GM08714 (cell line): Measurements from ENCODE around the gene METTL13.

Experiments used
- H3K4me3 ChIP-seq: fragments of 200-500 bp; sonication (Bioruptor generic); 2 replicates; pipeline ENCODE4 v1.5.1; 2014; ENCODE audit warnings: mild to moderate bottlenecking, low read length, inconsistent platforms
- ZNF274 ChIP-seq: IDR thresholded peaks from 2 replicates; pipeline ENCODE4 v1.6.1; 2012; ENCODE audit warnings: mild to moderate bottlenecking, low read depth, low read length

Gene METTL13

GRCh38 chr1:171781176-171781875 lies at the start of gene METTL13:
METTL13 (plus strand) TSS chr1:171781660; CDS start chr1:171781968, 308 bp downstream.
- peak within 1 kb of the TSS; percentile 86 for H3K4me3 ChIP-seq
- no peak for TF ChIP-seq ZNF274

- H3K4me3 ChIP-seq, result no peak overlapping the region
- TF ChIP-seq ZNF274, result no peak
These were observed 45.3 kb upstream of the METTL13 start for GRCh38 chr1:171736196-171736595.

GRCh38 chr1:171738911-171739310 lies 42.5 kb upstream of the METTL13 start:
- no peak for TF ChIP-seq ZNF274
- no peak overlapping the region for H3K4me3 ChIP-seq

GRCh38 chr1:171739656-171740055 lies 41.8 kb upstream of the METTL13 start:
- no peak overlapping the region for H3K4me3 ChIP-seq
- TF ChIP-seq ZNF274, result no peak

GRCh38 chr1:171740356-171740863 lies 41.0 kb upstream of the METTL13 start:
- H3K4me3 ChIP-seq, result peak overlapping the region; percentile 98; the same call in 1 of the 2 replicates
- TF ChIP-seq ZNF274, result no peak

- peak overlapping the region; percentile 98 for H3K4me3 ChIP-seq
- TF ChIP-seq ZNF274, result no peak
These were observed 40.2 kb upstream of the METTL13 start for GRCh38 chr1:171740987-171741871.

- peak within 1 kb of the TSS; percentile 98 for H3K4me3 ChIP-seq
- no peak for TF ChIP-seq ZNF274
These were observed 39.4 kb upstream of the METTL13 start, which contains the start of gene VAMP4 for GRCh38 chr1:171741872-171742576. VAMP4 (minus strand) TSS chr1:171742065; CDS start chr1:171738414, 3,651 bp downstream.

GRCh38 chr1:171742577-171742922 lies 38.9 kb upstream of the METTL13 start:
- peak overlapping the region; percentile 98 for H3K4me3 ChIP-seq
- no peak for TF ChIP-seq ZNF274

- peak overlapping the region; percentile 98; the same call in 1 of the 2 replicates for H3K4me3 ChIP-seq
- no peak for TF ChIP-seq ZNF274
These were observed 38.2 kb upstream of the METTL13 start for GRCh38 chr1:171743081-171743870.

GRCh38 chr1:171744986-171745385 lies 36.5 kb upstream of the METTL13 start:
- TF ChIP-seq ZNF274, result no peak
- H3K4me3 ChIP-seq, result no peak overlapping the region

GRCh38 chr1:171748651-171749050 lies 32.8 kb upstream of the METTL13 start:
- TF ChIP-seq ZNF274, result no peak
- no peak overlapping the region for H3K4me3 ChIP-seq

GRCh38 chr1:171751221-171751620 lies 30.2 kb upstream of the METTL13 start:
- TF ChIP-seq ZNF274, result no peak
- H3K4me3 ChIP-seq, result no peak overlapping the region

- no peak for TF ChIP-seq ZNF274
- no peak overlapping the region for H3K4me3 ChIP-seq
These were observed 28.3 kb upstream of the METTL13 start for GRCh38 chr1:171753182-171753581.
